Colonic mucosa (tissue), 4 donors: Measurements from ENCODE around the gene NUMA1. TPM values are rescaled to one million over a fixed set of nuclear protein-coding genes. Genes with fewer than 3 reads are reported as not detected.

Source experiments
- DNase-seq: peaks from one replicate; pipeline ENCODE4 v3.0.0-alpha.2; 2020
- H3K27ac ChIP-seq: fragments of 200-600 bp; one replicate; pipeline ENCODE4 v1.8.0; 2021
- H3K27me3 ChIP-seq: fragments of 200-600 bp; one replicate; pipeline ENCODE4 v1.8.0; 2021
- H3K36me3 ChIP-seq: fragments of 200-600 bp; one replicate; pipeline ENCODE4 v1.8.0; 2021
- H3K4me1 ChIP-seq: fragments of 200-600 bp; one replicate; pipeline ENCODE4 v1.8.0; 2021; ENCODE audit warnings: mild to moderate bottlenecking
- H3K4me3 ChIP-seq: fragments of 200-600 bp; one replicate; pipeline ENCODE4 v1.8.0; 2021
- H3K9ac ChIP-seq, 2 donors: one replicate each; pipeline ENCODE4 v1.7.0; 2013; ENCODE audit warnings: control low read depth in 2 of 2, low read depth in 2 of 2, low read length in 2 of 2
- H3K9me3 ChIP-seq: fragments of 200-600 bp; one replicate; pipeline ENCODE4 v1.8.0; 2021
- CTCF ChIP-seq: fragments of 200-600 bp; IDR thresholded peaks from one replicate; pipeline ENCODE4 v1.8.0; 2022; ENCODE audit warnings: antibody characterized with exemption, mild to moderate bottlenecking
- intact Hi-C: fragments of 100-400 bp; cut with DNase I; formaldehyde crosslinking; loops from one replicate; pipeline ENCODE4 v1.14.1; 2022
- total RNA-seq, 2 donors: library from RNA; stranded (reverse); fragmentation: NEBNext Ultra II Directional in 1 of 2; extraction: Animal tissue kit (Norgen Biotek cat#: 25700) in 1 of 2; gene quantifications; one replicate each; pipeline ENCODE4 v1.2.1, GENCODE V29; 2021
- donor health status: healthy.
- donor health status: DM: no; HTN: no; CAD: no.
- donor health status: DM: no; HTN: no; CAD: no.

Gene NUMA1
- total RNA-seq, 2 donors from 2014 or later = 154 to 158 TPM

- H3K4me3 ChIP-seq = no peak overlapping the region
- H3K27ac ChIP-seq = no peak overlapping the region
- no peaks in the 10 kb centered on the region for H3K9me3 ChIP-seq
- H3K27me3 ChIP-seq = no peaks in the 10 kb centered on the region
- H3K4me1 ChIP-seq = no peaks in the 10 kb centered on the region
- intact Hi-C loops = no loop called here
- peaks cover 41% of the 10 kb centered on the region for H3K36me3 ChIP-seq
- H3K9ac ChIP-seq = no peak overlapping the region
- TF ChIP-seq CTCF = no peak
- DNase-seq = no peak
These were observed 57.0 kb downstream of the NUMA1 start for GRCh38 chr11:72023335-72023734.

GRCh38 chr11:72018171-72018570 is 62.2 kb downstream of the NUMA1 start:
- no peak overlapping the region for H3K4me3 ChIP-seq
- no peak overlapping the region for H3K27ac ChIP-seq
- H3K4me1 ChIP-seq = no peaks in the 10 kb centered on the region
- TF ChIP-seq CTCF = no peak
- intact Hi-C loops = no loop called here
- H3K9me3 ChIP-seq = no peaks in the 10 kb centered on the region
- no peaks in the 10 kb centered on the region for H3K27me3 ChIP-seq
- peaks cover 85% of the 10 kb centered on the region for H3K36me3 ChIP-seq
- no peak for DNase-seq
- H3K9ac ChIP-seq = no peak overlapping the region

- no peak overlapping the region for H3K27ac ChIP-seq
- DNase-seq = no peak
- intact Hi-C loops = no loop called here
These were observed 64.8 kb downstream of the NUMA1 start for GRCh38 chr11:72015511-72016061.

GRCh38 chr11:72014761-72015320 is 65.5 kb downstream of the NUMA1 start:
- Histone ChIP-seq H3K9ac (no peak overlapping the region), H3K27ac (no peak overlapping the region), H3K27me3 (no peaks in the 10 kb centered on the region), H3K4me3 (no peak overlapping the region), H3K36me3 (peaks cover 78% of the 10 kb centered on the region), H3K9me3 (no peaks in the 10 kb centered on the region), H3K4me1 (no peaks in the 10 kb centered on the region)
- intact Hi-C loops = no loop called here
- no peak for DNase-seq
- TF ChIP-seq CTCF = no peak

More at GRCh38 chr11:72015511-72016061, 64.8 kb downstream of the NUMA1 start:
- H3K9ac ChIP-seq = no peak overlapping the region
- no peak for TF ChIP-seq CTCF
- no peak overlapping the region for H3K4me3 ChIP-seq
- H3K27me3 ChIP-seq = no peaks in the 10 kb centered on the region
- no peaks in the 10 kb centered on the region for H3K9me3 ChIP-seq
- no peaks in the 10 kb centered on the region for H3K4me1 ChIP-seq
- H3K36me3 ChIP-seq = peaks cover 78% of the 10 kb centered on the region

- no peaks in the 10 kb centered on the region for H3K27me3 ChIP-seq
- no peak for DNase-seq
- no peak overlapping the region for H3K4me3 ChIP-seq
- peaks cover 78% of the 10 kb centered on the region for H3K36me3 ChIP-seq
- no peak for TF ChIP-seq CTCF
- no peak overlapping the region for H3K27ac ChIP-seq
- no peaks in the 10 kb centered on the region for H3K9me3 ChIP-seq
- intact Hi-C loops = no loop called here
- no peaks in the 10 kb centered on the region for H3K4me1 ChIP-seq
- H3K9ac ChIP-seq = peak overlapping the region in 1 of 2 donors; percentile 5
These were observed 66.3 kb downstream of the NUMA1 start for GRCh38 chr11:72013765-72014711.
